ENCODE data around the gene SCPEP1.
A peak's percentile ranks its signal among the peaks of the same experiment; 100 is the strongest.
"Not testable (repeated sequence)": the region's sequence is repeated elsewhere in the genome, so short reads cannot be mapped to it uniquely, and the experiment has no call there.

Gene SCPEP1

GRCh38 chr17:56979091-56979480 is 1.2 kb downstream of the SCPEP1 start:
- Mint-ChIP-seq H3K36me3 (peaks cover under 1% of the 10 kb centered on the region), H3K9me3 (ENCODE audit: low read depth) (no peaks in the 10 kb centered on the region), H3K27ac (no peak overlapping the region), H3K4me3 (peak overlapping the region; percentile 92), H3K27me3 (no peaks in the 10 kb centered on the region), H3K4me1 (ENCODE audit: low read depth) (peaks cover 21% of the 10 kb centered on the region)

DNA sequence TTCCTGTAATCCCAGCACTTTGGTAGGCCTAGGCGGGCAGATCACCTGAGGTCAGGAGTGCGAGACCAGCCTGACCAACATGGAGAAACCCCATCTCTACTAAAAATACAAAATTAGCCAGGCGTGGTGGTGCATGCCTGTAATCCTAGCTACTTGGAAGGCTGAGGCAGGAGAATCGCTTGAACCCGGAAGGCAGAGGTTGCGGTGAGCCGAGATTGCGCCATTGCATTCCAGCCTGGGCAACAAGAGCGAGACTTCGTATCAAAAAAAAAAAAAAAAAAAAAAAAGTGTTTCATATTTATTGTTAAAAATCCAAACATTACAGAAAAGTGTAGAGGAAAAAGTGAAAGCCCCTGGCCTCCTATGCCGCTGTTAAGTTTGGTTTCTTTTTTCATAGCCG is 2.6 kb downstream of the SCPEP1 start:
- H3K9me3 Mint-ChIP-seq (ENCODE audit: low read depth); H3K4me3 Mint-ChIP-seq; H3K27me3 Mint-ChIP-seq; H3K27ac Mint-ChIP-seq; H3K36me3 Mint-ChIP-seq: not testable (repeated sequence)
- peaks cover 21% of the 10 kb centered on the region for H3K4me1 Mint-ChIP-seq (ENCODE audit: low read depth)

GRCh38 chr17:56982312-56982711 is 4.4 kb downstream of the SCPEP1 start:
- Mint-ChIP-seq H3K4me3 (no peak overlapping the region), H3K9me3 (ENCODE audit: low read depth) (no peaks in the 10 kb centered on the region), H3K27ac (no peak overlapping the region), H3K27me3 (no peaks in the 10 kb centered on the region), H3K4me1 (ENCODE audit: low read depth) (peaks cover 14% of the 10 kb centered on the region), H3K36me3 (peaks cover 9% of the 10 kb centered on the region)

- H3K36me3 Mint-ChIP-seq, result peaks cover 9% of the 10 kb centered on the region
- H3K4me3 Mint-ChIP-seq, result no peak overlapping the region
- H3K4me1 Mint-ChIP-seq (ENCODE audit: low read depth), result peaks cover 10% of the 10 kb centered on the region
- no peaks in the 10 kb centered on the region for H3K27me3 Mint-ChIP-seq
- no peak overlapping the region for H3K27ac Mint-ChIP-seq
- no peaks in the 10 kb centered on the region for H3K9me3 Mint-ChIP-seq (ENCODE audit: low read depth)
Observed at GRCh38 chr17:56983366-56983765, 5.4 kb downstream of the SCPEP1 start.

GRCh38 chr17:56985371-56986162 is 7.6 kb downstream of the SCPEP1 start:
- H3K27me3 Mint-ChIP-seq, result no peaks in the 10 kb centered on the region
- no peak overlapping the region for H3K27ac Mint-ChIP-seq
- no peak overlapping the region for H3K4me3 Mint-ChIP-seq
- no peaks in the 10 kb centered on the region for H3K4me1 Mint-ChIP-seq (ENCODE audit: low read depth)
- no peaks in the 10 kb centered on the region for H3K9me3 Mint-ChIP-seq (ENCODE audit: low read depth)
- H3K36me3 Mint-ChIP-seq, result peaks cover 9% of the 10 kb centered on the region

- no peak overlapping the region for H3K4me3 Mint-ChIP-seq
- no peaks in the 10 kb centered on the region for H3K27me3 Mint-ChIP-seq
- no peaks in the 10 kb centered on the region for H3K4me1 Mint-ChIP-seq (ENCODE audit: low read depth)
- H3K36me3 Mint-ChIP-seq, result peaks cover 12% of the 10 kb centered on the region
- no peaks in the 10 kb centered on the region for H3K9me3 Mint-ChIP-seq (ENCODE audit: low read depth)
- H3K27ac Mint-ChIP-seq, result no peak overlapping the region
Observed at GRCh38 chr17:56987283-56987834, 9.4 kb downstream of the SCPEP1 start.

DNA sequence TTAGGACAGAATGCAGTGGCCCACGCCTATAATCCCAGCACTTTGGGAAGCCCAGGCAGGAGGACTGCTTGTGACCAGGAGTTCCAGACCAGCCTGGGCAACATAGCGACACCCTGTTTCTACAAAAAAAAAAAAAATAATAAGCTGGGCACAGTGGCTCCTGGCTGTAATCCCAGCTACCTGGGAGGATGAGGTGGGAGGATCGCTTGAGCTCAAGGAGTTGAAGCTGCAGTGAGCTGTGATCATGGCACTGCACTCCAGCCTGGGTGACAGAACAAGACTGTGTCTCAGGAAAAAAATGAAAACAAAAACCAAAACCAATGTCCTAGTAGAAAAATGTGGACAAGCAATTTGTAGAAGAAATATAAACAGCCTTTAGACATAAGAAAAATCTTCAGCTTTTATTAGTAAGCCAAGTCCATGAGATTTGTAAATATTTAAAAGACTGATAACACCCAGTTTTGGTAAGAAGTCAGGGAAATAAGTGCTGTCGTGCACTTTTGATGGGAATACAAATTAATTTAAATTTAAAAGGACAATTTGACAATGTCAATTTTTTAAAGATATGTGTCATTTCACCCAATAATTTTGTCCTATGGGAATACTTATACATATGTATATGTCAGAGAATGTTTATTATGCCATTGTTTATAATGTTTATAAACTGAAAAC is 11.1 kb downstream of the SCPEP1 start:
- no peaks in the 10 kb centered on the region for H3K4me1 Mint-ChIP-seq (ENCODE audit: low read depth)
- H3K36me3 Mint-ChIP-seq, result peaks cover 14% of the 10 kb centered on the region
- H3K27ac Mint-ChIP-seq, result no peak overlapping the region
- no peaks in the 10 kb centered on the region for H3K9me3 Mint-ChIP-seq (ENCODE audit: low read depth)
- H3K4me3 Mint-ChIP-seq, result no peak overlapping the region
- H3K27me3 Mint-ChIP-seq, result no peaks in the 10 kb centered on the region

DNA sequence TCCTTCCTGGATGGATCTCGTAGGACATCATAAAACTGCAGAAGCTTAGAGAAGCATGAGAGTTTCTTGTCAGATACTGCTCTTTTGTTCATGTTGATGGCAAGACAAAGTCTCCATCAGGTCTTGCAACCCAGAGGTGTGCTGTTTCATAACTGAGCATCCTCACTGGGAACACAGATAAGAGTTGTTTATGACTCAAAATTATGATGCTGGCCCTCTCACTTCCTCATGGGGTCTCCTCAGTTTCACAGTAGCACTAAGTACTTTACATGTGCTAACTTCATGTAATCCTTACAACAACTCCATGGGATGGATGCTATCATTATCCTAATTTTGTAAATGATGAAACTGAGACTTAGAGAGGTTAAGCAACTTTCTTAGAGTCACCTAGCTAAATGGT is 14.4 kb downstream of the SCPEP1 start:
- no peaks in the 10 kb centered on the region for H3K27me3 Mint-ChIP-seq
- H3K4me1 Mint-ChIP-seq (ENCODE audit: low read depth), result no peaks in the 10 kb centered on the region
- H3K9me3 Mint-ChIP-seq (ENCODE audit: low read depth), result no peaks in the 10 kb centered on the region
- H3K4me3 Mint-ChIP-seq, result no peak overlapping the region
- H3K36me3 Mint-ChIP-seq, result peaks cover 9% of the 10 kb centered on the region
- no peak overlapping the region for H3K27ac Mint-ChIP-seq

GRCh38 chr17:56994009-56994792 is 16.3 kb downstream of the SCPEP1 start:
- no peaks in the 10 kb centered on the region for H3K9me3 Mint-ChIP-seq (ENCODE audit: low read depth)
- peaks cover 13% of the 10 kb centered on the region for H3K36me3 Mint-ChIP-seq
- no peak overlapping the region for H3K27ac Mint-ChIP-seq

GRCh38 chr17:56995766-56996165 is 17.8 kb downstream of the SCPEP1 start:
- Mint-ChIP-seq H3K27ac (no peak overlapping the region), H3K4me1 (ENCODE audit: low read depth) (no peaks in the 10 kb centered on the region), H3K9me3 (ENCODE audit: low read depth) (no peaks in the 10 kb centered on the region), H3K36me3 (peaks cover 13% of the 10 kb centered on the region), H3K4me3 (no peak overlapping the region), H3K27me3 (no peaks in the 10 kb centered on the region)

More at GRCh38 chr17:56994009-56994792, 16.3 kb downstream of the SCPEP1 start:
- Mint-ChIP-seq H3K4me1 (ENCODE audit: low read depth) (no peaks in the 10 kb centered on the region), H3K4me3 (no peak overlapping the region), H3K27me3 (no peaks in the 10 kb centered on the region)

- H3K27ac Mint-ChIP-seq, result no peak overlapping the region
- no peaks in the 10 kb centered on the region for H3K9me3 Mint-ChIP-seq (ENCODE audit: low read depth)
- H3K4me1 Mint-ChIP-seq (ENCODE audit: low read depth), result no peaks in the 10 kb centered on the region
- no peaks in the 10 kb centered on the region for H3K27me3 Mint-ChIP-seq
- H3K36me3 Mint-ChIP-seq, result peaks cover 10% of the 10 kb centered on the region
- H3K4me3 Mint-ChIP-seq, result no peak overlapping the region
Observed at GRCh38 chr17:56997313-56997712, 19.4 kb downstream of the SCPEP1 start.

- H3K4me1 Mint-ChIP-seq (ENCODE audit: low read depth), result no peaks in the 10 kb centered on the region
- H3K4me3 Mint-ChIP-seq, result no peak overlapping the region
- no peak overlapping the region for H3K27ac Mint-ChIP-seq
- peaks cover 9% of the 10 kb centered on the region for H3K36me3 Mint-ChIP-seq
- no peaks in the 10 kb centered on the region for H3K27me3 Mint-ChIP-seq
- no peaks in the 10 kb centered on the region for H3K9me3 Mint-ChIP-seq (ENCODE audit: low read depth)
Observed at GRCh38 chr17:57001541-57001940, 23.6 kb downstream of the SCPEP1 start.

DNA sequence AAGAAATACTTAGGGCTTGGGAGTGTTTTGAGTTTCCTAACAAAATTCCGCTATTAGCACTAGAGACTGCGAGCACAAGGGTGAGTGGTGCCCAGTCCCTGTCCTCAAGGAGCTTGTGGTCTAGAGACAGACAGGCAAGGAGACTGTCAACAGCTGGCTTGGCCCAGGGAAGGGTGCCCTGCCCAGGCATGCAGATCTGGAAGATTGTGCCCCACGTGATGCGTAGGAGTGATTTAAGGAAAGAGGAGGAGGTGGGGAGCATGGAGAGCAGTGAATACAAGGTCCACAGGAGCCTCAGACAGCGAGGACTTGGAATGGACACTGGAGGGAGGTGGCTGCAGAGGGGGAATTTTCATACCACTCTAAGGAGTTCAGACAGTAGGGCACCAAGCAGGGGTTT is 25.0 kb downstream of the SCPEP1 start:
- Mint-ChIP-seq H3K4me1 (ENCODE audit: low read depth) (no peaks in the 10 kb centered on the region), H3K27ac (no peak overlapping the region), H3K4me3 (no peak overlapping the region), H3K9me3 (ENCODE audit: low read depth) (no peaks in the 10 kb centered on the region), H3K36me3 (peaks cover 8% of the 10 kb centered on the region), H3K27me3 (no peaks in the 10 kb centered on the region)

- Mint-ChIP-seq H3K4me3 (no peak overlapping the region), H3K27me3 (no peaks in the 10 kb centered on the region), H3K36me3 (peaks cover 5% of the 10 kb centered on the region), H3K27ac (no peak overlapping the region), H3K9me3 (ENCODE audit: low read depth) (no peaks in the 10 kb centered on the region), H3K4me1 (ENCODE audit: low read depth) (peaks cover 3% of the 10 kb centered on the region)
Observed at GRCh38 chr17:57004944-57005579, 27.1 kb downstream of the SCPEP1 start.

Measured in activated naive CD8-positive, alpha-beta T cell (primary cell).